ENCODE data around the gene TMEM132C.
"Not testable (repeated sequence)": the region's sequence is repeated elsewhere in the genome, so short reads cannot be mapped to it uniquely, and the experiment has no call there.

Gene TMEM132C

GRCh38 chr12:128564956-128565355, 298.0 kb downstream of the TMEM132C start:
- DNase-seq (ENCODE audit: low read depth): no peak

DNA sequence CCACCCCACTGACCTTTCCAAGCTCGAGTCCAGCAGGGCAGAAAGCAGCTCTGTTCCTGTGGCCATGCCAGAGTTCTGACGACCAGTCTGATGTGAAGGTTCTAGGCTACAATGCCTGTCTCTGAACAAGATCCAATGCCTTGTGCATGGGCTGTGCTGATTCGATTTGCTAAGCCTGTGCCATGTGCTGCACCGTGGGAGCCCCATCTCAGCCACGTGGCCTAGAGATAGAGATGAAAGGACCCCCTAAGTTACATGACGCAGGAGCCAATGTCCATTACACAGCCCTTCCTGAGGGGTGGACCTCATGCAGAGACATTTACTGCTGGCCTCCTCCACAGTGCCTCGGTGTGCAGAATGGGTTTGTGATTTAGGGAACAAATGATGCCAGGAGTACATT, 300.8 kb downstream of the TMEM132C start:
- DNase-seq (ENCODE audit: low read depth): no peak

DNA sequence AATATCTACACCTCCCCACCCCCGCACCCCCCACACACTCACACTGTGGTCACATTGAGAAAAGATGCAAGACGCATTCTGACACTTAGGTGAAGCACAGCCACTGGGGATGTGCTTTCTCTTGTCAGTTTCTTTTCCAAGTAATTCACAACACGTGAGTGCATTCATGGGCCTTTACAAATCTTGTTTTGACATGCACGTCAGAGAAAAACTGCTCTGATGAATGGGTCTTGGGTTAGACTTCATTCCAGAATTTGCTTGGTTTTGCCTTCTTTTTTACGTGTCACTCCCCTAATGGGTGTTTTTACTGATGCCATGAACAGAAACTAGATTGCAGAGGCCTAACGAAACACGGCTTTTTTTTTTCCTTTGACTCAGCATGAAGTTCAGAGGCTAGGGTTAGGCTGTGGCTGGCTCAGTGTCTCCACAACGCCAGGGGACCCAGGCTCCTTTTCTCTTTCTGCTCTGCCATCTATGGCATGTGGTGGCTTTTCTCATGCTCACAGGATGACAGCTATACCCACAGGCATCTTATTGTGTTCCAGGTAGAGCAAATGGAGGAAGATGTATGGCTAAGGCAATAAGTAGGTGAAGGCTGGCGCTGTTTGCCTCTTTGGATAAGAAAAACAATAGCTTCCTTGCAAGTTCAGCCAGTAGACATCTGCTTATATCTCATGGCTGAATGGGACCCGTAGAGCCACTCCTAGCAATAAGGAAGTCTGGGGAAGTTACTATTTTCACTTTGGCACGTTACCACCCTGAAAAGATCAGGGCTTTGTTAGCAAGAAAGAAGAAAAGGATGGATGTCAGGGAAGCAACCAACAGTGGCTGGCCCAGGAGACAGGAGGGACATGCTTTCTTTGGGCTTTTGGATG, 303.5 kb downstream of the TMEM132C start:
- no peak for DNase-seq (ENCODE audit: low read depth)

DNA sequence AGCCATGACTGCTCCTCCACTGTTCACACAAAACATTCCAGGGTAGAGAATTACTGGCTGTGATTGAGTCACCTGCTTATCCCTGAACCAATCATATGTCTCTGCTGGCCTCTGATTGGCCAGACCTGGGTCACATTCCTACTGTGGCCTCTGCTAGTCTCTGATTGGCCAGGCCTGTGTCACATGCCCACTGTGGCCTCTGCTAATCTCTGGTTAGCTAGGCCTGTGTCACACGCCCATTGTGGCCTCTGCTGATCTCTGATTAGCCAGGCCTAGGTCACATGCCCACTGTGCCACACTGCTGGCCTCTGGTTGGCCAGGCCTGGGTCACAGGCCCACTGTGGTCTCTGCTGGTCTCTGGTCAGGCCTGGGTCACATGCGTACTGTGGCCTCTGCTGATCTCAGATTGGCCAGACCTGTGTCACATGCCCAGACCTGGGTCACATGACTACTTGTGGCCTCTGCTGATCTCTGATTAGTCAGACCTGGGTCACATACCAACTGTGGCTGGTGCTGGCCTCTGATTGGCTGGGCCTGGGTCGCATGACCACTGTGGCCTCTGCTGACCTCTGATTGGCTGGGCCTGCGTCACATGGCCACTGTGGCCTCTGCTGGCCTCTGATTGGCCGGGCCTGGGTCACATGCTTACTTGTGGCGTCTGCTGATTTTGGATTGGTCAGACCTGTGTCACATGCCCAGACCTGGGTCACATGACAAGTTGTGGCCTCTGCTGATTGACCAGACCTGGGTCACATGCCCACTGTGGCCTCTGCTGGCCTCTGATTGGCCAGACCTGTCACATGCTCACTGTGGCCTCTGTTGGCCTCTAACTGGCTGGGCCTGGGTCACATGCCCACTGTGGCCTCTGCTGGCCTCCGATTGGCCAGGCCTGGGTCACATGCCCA, 305.2 kb downstream of the TMEM132C start:
- no peak for DNase-seq (ENCODE audit: low read depth)

GRCh38 chr12:128573907-128574306, 306.9 kb downstream of the TMEM132C start:
- DNase-seq (ENCODE audit: low read depth): no peak

GRCh38 chr12:128578045-128578444, 311.1 kb downstream of the TMEM132C start:
- no peak for DNase-seq (ENCODE audit: low read depth)

DNA sequence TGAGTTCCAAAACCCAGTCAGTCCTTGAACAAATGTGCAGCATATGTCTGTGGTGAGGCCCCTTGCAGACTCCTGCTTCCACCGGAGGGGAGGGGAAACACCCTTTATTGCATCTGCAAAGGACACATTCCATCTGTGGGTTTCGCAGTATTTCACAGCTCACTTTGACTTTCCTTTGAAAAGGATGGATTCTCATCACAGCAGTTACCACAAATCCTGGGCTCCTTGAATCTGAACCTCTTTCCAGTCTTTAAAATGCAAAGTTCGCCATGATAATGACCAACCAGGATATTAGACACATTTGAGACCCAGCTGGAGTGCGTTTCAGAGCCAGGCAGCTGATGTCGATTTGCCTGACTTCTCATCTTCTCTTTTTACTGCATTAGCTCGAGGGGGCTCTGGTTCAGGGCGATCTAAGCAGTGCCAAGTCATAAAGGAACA, 314.4 kb downstream of the TMEM132C start:
- DNase-seq (ENCODE audit: low read depth): no peak

DNA sequence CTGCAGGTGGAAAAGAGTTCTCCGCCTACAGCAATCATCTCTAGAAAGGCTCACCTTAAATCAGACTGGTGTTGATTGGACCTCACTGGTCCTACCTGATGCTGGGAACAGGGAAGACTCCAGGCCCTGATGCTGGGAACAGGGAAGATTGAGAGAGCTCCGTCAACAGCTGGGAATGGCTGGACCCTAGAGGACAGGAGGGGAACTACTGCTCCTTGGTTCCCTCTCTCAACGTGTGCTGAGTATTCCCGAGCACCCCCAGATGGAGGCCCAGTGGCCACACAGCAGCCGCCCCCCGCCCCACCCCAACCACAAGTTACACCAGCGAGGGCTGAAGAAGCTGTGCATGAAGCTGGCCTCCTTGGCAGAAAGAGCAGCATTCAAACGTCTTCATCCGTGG, 316.5 kb downstream of the TMEM132C start:
- DNase-seq (ENCODE audit: low read depth): no peak

DNA sequence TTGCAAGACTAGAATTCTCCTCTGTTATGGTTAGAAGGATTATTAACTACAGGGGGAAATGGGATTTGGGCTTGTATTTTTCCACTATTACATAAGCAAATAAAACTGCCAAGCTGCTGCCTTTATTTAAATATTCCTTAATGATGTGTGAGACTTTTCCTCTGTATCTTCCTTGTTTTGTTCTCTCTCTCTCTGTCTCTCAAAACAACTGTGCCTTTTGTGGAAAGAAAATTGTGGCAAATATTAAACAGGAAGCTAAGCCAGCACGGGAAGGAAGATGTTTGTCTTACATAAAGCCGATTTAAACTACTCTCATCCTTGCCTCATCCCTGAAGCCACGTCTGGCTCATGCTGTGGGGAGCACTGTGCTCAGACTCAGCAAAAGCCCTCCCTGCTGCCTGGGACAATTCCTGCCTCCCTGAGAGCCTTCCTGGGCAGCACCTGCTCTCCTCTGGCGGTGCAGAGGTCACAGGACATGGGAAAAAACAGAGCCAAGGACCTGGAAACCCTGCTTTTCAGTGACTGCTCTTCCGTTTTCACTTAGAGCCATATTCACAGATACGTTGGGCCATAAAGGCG, 319.6 kb downstream of the TMEM132C start:
- no peak for DNase-seq (ENCODE audit: low read depth)

- no peak for DNase-seq (ENCODE audit: low read depth)
Measured at GRCh38 chr12:128587918-128588317, 320.9 kb downstream of the TMEM132C start.

GRCh38 chr12:128592220-128592744, 325.3 kb downstream of the TMEM132C start:
- no peak for DNase-seq (ENCODE audit: low read depth)

GRCh38 chr12:128594521-128594920, 327.6 kb downstream of the TMEM132C start:
- DNase-seq (ENCODE audit: low read depth): no peak

DNA sequence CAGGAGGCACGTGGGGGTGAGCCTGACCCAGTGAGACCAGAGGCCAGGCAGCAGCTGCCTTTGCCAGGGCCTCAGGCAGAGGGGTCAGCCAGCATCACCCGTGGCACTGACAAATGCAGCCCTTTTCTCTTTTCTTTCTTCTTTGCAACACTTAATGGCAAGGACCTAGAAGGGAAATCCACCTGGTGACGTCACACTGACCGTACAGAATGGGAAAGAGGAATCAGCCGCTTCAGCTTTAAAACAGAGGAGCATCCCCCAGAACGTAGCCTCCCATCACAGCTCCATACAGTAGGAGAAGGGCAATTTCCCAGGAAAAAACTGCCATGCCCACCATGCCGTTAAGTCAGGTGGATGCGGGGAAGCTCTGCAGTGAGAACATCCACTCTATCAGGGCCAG, 328.6 kb downstream of the TMEM132C start:
- DNase-seq (ENCODE audit: low read depth): no peak

GRCh38 chr12:128600886-128601285, 333.9 kb downstream of the TMEM132C start:
- DNase-seq (ENCODE audit: low read depth): no peak

DNA sequence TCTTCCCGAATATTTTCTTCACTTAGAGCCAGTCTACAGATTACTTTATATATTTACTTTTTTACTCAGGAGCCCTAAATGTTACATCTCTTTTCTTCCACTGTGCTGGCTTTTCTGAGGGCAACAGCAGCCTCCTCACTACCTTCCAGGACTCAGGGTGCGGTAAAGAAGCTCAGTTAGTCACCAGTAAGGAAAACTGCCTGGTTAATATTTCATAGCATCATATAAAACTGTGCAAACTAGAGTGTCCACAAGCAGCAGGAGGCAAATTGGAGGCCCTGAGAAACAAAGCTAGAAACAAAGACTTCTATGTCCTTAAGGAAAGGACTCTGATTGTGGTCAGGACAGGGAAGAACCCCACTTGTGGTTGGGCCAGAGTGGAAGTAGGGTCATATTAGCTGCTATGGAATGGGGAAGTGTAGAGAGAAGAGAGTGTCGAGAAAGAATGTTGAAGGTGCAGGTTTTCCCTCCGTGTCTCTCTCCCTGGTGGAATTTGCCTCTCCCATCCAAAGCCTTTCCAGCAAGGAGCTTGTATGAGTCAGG, 336.7 kb downstream of the TMEM132C start:
- DNase-seq (ENCODE audit: low read depth): no peak

DNA sequence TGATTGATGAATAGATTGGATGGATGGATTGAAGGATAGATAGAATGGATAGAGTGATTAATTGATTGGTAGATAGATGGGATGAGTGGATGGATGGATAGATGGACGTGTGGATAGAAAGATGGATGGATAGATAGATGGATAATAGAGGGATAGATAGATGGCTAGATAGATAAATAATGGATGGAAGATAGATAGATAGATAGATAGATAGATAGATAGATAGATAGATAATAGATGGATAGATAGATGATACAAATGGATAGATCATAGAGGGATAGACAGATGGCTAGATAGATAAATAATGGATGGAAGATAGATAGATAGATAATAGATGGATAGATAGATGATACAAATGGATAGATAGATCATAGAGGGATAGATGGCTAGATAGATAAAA, 337.2 kb downstream of the TMEM132C start:
- DNase-seq (ENCODE audit: low read depth): not testable (repeated sequence)

DNA sequence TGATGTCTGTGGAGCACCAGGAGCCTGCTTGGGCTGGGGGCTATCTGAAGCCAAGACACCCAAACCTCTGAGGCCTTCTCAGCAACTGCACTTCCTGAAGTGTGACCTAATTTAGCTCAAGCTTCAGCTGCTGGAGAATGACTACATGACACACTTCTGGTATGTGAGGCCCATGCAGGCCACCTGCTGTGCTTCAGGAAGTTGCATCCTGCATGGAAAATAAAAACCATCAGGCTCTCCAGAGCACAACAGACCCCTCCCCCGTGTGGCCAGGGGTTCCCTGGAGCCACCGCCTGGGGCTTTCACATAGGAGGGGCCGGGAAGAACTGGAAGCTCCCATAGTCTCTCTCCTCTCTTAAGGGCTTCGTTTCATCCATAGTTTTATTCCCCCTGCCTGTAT, 339.1 kb downstream of the TMEM132C start:
- DNase-seq (ENCODE audit: low read depth): no peak

DNA sequence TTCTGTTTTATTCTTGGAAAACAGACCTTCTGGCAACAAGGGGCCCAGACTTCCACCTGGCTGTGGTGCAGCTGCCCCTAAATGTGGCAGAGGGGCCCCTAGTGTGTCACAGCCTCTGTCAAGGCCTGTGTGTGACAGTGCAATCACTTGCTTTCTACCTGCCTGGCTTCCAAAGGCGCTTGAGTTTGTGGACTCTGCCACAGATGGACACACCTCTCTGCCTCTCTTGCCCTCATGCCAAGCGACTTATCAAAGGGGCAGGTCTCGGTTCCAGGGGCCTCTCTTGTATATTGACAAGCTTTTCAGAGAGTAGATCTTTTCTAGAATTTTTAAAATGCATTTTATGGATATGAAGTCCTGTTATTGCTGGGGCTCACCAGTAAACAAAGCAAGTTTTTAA, 339.6 kb downstream of the TMEM132C start:
- DNase-seq (ENCODE audit: low read depth): no peak

- no peak for DNase-seq (ENCODE audit: low read depth)
Measured at GRCh38 chr12:128606970-128607369, 340.0 kb downstream of the TMEM132C start.

DNA sequence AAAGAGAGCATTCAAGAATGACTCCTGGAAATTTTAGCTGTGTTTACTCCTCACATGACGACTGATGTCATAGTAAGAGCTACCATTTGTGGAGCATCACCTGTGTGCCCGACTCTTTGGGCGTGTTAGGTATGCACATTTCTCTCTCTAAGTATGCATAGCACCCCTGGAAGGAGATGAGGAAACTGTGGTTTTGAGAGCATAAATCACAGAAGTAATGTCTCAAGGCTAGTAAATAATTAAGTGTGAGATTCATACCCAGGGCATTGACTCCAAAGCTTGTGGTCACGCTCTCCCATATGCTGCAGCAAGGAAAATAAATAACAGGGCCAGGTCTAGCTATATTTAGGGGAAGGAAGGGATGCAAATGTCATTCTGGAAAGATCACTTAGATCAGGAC, 340.7 kb downstream of the TMEM132C start:
- no peak for DNase-seq (ENCODE audit: low read depth)

- no peak for DNase-seq (ENCODE audit: low read depth)
Measured at GRCh38 chr12:128609861-128610260, 342.9 kb downstream of the TMEM132C start.

DNA sequence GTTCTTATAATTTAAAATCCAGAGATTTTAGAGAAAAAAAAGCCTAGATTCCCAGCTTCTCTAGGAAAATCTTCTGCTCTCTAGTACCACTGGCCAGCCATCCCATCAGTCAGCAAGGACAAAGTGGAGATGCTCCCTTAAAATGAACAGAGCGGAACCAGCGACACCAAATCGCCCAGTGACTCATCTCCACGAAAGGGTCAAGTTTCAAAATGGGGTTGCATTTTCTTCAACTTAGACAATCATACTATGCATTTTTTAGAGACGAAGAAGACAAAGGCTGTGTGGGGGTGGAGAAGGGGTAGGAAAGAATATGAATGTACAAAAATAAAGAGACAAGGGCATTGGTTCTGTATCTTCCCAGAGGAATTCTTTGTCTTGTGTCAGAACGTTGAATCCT, 344.8 kb downstream of the TMEM132C start:
- DNase-seq (ENCODE audit: low read depth): no peak

Data from stimulated activated CD8-positive, alpha-beta memory T cell treated with anti-CD3 and anti-CD28 coated beads, Interleukin-15, amount 100 ng/mL, for 1 hour (primary cell).